GM21576 (cell line): Measurements from ENCODE around the gene TMA7.

Experiments
- ATAC-seq: cut with Tn5 transposase; IDR thresholded peaks from one replicate; pipeline ENCODE4 v1.9.1; 2021; ENCODE audit warnings: mild to moderate bottlenecking, moderate library complexity; ENCODE audit not compliant: unreplicated experiment

The TMA7 gene

GRCh38 chr3:48493203-48493501 lies 53.1 kb downstream of the TMA7 start:
- ATAC-seq = no peak
